Adipose tissue (tissue), 3 donors: Measurements from ENCODE around the gene DCC. TPM values are rescaled to one million over a fixed set of nuclear protein-coding genes. Genes with fewer than 3 reads are reported as not detected.

Experiments
- H3K27ac ChIP-seq: one replicate; pipeline ENCODE4 v1.5.1; 2013; ENCODE audit warnings: low read depth, low read length
- WGBS, 3 donors: extraction: QIAGEN DNeasy Blood & Tissue Kit; methylation state at CpG; one replicate each; pipeline ENCODE4 v1.1.7; 2013; 5-methylcytosine and 5-hydroxymethylcytosine counted together
- polyA plus RNA-seq, 3 donors: library from polyadenylated mRNA; stranded (reverse); fragments of 200-250 nt; gene quantifications; one replicate each; pipeline ENCODE4 v1.2.3, GENCODE V29; 2013
- donor health status: healthy with polysubstance abuse.
- donor health status: Bipolar disorder and iron deficiency.
- donor health status: healthy.

The DCC gene
- polyA plus RNA-seq, 3 donors: 0.01 to 0.13 TPM; not detected in 1

DNA sequence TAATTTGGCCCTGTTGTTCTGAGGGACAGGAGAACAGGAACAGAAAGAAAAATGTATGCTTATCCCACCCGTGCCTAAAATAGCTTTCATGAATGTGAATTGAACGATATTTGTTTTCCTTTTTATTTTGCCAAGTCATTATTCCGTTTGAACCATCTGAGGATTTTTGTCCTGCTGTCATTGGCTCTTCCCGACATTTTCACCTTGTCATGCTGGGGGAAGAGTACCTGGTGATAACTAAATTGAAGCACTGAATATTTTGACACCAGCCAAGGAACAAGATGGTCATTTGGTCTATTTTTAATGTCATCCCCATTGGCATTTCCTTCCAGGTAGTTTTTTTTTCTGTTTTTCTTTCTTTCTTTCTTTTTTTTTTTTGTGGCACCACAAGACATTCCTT lies 204.1 kb downstream of the DCC start:
- no peak overlapping the region for H3K27ac ChIP-seq
- WGBS, 3 donors: 66 to 75% (median 69%) methylated on average over 4 of the region's 4 CpGs

DNA sequence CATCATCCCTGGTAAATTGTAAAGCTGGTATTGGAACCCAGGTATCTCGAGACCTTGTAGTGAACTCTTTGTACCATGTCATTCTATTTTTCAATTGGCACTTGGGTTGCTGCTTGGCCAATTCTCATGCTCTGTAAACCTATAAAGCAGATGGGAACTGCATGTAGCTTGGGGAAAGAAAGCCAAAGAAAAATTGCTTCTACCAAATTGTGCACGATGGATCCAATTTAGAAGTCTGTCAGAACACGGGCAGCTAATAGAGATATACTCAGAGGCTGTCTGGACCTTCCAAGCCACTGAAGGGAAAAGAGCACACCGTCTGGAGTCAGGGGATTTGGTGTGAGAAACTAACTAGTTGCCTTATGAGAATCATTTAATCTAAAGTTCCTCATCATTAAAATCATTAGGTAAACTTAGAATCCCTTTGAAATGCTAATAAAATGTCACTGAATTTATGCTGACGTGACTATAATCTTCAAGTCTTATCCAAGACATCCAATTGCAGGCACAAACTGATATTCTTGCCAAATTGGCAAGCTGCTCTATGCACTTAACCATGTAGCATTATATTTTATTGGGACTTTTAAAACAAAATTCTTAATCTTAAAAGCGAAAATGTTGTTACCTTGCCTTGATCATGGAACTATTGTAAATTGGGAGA lies 206.8 kb downstream of the DCC start:
- no peak overlapping the region for H3K27ac ChIP-seq
- 75 to 82% (median 78%) methylated on average over 6 of the region's 6 CpGs for WGBS, 3 donors

DNA sequence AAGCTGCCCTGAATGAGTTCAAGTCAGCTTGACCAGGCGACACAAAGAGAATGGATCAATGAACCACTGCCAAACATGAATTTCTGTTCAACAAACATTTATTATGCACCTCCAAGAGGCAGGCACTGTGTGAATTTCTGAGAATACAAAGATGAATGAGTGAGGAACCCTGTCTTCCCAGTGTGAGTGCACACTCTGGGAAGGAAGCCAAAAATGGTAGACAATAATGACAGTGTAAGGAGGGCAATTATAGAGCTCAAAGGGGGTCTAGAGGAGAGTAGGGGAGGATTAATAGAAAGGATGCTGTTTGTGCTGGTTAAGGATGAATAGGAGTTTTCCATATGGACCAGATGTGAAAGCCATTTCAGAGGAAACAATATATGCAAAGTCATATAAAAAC lies 213.4 kb downstream of the DCC start:
- H3K27ac ChIP-seq: no peak overlapping the region
- 68 to 80% (median 72%) methylated on average over 1 of the region's 1 CpG for WGBS, 3 donors

DNA sequence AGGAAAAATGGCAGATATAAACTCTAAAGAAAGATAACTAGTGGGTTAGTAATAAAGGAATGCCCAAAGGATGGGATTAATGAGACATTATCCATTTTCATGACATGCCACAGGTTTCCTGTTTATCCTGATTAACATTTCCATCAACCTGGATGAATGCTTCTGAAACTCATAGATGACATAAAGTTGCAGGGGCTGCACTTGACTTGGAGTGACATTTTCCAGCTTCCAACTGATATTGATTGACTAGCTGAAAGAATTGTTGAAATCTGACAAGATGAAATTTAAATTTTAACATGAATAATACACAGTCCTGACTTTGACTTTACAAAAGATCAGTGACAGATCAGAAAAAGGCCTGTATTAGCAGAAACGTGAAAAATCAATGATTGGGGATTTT lies 214.2 kb downstream of the DCC start:
- no peak overlapping the region for H3K27ac ChIP-seq
- 38 to 55% (median 42%) methylated on average over 1 of the region's 1 CpG for WGBS, 3 donors

DNA sequence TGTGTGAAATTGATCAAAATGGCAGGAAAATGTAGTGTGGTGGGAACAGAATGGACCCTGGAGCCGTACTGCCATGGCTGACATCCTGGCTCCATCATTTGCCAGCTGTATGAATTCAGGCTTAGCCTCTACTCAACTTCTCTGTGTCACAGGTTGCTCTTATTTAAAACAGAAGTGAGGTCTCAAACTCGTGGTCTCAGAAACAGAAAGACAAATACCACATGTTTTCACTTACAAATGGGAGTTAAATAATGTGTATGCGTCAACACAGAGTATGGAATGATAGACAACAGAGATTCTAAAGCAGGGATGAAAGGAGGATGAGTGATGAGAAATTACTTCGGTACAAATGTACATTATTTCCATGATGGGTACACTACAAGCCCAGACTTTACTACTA lies 227.4 kb downstream of the DCC start:
- no peak overlapping the region for H3K27ac ChIP-seq
- 61 to 69% (median 61%) methylated on average over 4 of the region's 4 CpGs for WGBS, 3 donors

DNA sequence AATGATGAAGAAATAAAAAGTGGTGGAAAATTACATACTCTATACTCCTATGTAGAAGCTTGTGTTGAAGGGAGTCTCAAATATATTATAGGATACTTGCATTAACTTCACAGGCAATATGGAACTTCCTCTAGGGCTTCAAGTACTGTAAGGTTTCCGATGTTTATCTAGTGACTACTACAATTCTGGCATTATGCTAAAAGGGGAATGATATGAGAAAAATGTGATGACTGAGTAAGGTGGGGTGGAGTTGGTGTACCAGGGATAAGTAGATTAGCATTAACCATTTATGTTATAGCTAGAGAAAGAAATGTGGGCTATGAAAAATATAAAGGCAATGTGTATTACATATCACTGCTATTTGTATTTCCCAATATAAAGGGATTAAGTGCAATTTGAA lies 229.5 kb downstream of the DCC start:
- 58 to 74% (median 73%) methylated on average over 1 of the region's 1 CpG for WGBS, 3 donors
- no peak overlapping the region for H3K27ac ChIP-seq

DNA sequence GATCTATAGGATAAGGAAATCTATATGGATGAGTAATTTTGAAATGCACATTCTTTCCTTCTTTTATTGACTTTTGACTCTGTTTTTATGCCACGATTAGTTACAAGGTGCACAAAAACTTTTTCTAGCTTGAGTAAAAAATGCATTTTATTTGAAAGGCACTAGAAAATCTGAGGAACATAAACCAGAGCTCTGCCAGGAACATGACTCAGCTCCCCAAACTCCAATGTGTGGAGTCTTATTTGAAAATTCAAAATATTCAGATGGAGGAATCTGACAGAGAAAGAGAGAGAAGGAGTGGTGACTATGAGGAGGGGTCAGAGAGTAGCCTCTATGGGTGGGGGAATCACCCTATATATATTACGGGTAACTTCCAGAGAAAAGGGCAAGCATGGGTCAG lies 231.0 kb downstream of the DCC start:
- WGBS, 3 donors: 61 to 83% (median 62%) methylated on average over 2 of the region's 2 CpGs
- H3K27ac ChIP-seq: no peak overlapping the region

DNA sequence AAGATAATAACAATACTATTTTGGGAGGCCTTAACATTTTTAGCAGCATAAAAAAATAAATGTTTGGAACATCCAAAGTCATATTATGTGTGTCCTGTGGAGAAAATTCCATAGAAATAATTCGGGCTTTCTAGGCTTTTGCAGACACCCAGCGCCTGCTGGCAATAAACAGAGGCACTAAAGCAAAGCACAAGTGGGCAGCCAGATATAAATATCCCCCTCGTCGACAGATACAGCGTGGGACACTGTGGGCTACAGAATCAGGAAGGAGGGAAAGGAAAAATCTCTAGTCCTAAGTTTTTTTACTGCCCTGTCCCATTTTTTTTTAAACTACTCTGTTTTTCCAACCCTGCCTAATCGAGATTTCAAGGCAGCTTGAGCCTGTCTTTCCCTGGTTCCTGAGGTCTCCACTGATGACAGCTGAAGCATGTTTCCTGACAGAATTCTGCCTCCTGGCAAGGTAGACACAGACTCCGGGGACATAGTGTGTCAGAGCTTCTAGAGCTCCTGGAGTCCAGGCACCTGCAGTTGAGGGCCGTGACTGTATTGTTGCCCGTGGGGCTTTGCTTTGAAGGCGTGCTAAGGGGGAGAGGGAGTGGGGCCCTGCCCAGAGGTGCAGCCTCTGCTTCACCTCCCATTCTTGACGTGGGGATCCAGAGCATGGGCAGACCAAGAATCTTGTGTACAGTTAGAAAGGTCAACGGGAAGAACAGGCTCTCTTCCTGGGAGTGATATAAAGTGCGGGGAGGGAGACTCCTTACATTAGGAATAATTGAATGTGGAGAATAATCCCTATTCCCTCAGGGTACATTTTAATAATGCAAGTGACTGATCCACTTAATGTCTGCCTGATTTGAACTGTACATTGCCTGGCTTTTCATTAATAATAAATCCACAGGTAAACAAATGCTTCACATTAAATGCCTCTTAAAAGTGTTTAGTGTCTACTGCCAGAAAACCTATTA lies 232.3 kb downstream of the DCC start:
- no peak overlapping the region for H3K27ac ChIP-seq
- 53 to 66% (median 62%) methylated on average over 13 of the region's 13 CpGs for WGBS, 3 donors

DNA sequence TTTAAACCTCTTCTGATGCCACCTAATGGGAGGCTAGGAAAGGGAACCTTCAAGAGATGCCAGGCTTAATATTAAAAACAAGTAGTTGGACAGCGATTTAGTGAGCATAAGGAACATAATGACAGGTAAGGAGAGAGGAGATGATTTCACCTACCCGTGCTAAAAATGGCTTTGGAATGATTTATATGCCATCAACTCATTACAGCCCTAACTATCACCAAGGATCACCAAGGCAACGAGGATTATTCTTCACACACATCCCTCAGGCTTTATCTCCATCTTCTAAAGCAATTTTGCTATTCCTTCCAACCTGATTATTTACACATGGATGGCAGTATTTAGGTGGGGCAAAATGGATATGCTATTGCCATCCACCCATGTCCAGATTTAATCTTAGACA lies 237.8 kb downstream of the DCC start:
- 59 to 70% (median 59%) methylated on average over 3 of the region's 3 CpGs for WGBS, 3 donors

DNA sequence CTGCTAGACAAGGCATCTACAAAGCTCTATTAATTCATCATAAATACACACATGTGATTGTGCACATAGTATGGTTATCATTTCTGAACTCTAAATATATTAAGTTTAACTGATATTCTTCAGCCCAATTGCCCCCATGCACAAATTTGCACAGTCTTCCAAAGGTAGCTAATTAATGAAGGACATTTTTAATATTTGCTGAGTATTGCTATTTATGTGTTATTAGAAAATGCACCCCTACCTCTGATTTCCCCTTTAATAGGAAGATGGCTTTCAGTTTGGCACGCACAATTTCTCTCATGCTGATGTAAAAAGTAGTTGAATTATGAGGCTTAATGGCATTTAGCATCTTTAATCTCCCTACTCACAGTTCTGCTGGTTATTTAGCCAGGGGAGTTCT lies 242.1 kb downstream of the DCC start:
- 61 to 69% (median 68%) methylated on average over 1 of the region's 1 CpG for WGBS, 3 donors

More for the DNA sequence above, 237.8 kb downstream of the DCC start:
- no peak overlapping the region for H3K27ac ChIP-seq

DNA sequence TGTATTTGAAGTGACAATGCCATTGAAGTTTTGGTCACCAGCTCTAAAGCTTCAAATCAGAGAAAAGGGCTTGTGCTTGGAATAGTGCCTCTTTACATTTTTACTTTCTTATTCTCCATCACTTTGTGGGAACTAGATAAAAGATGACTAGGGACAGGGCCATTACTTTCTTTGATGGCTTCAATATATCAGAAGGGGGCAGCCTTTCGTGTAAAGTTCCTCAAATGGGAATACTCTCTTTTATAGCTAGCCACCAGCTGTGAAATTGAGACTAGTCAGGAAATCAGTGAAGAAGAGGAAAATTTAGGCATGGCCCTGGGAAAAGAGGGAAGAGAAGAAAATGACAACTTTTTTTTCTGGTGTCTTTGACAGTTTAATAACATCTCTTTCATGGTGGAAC lies 242.5 kb downstream of the DCC start:
- WGBS, 3 donors: 19 to 39% (median 22%) methylated on average over 1 of the region's 1 CpG
- no peak overlapping the region for H3K27ac ChIP-seq

More for the DNA sequence above, 242.1 kb downstream of the DCC start:
- no peak overlapping the region for H3K27ac ChIP-seq

DNA sequence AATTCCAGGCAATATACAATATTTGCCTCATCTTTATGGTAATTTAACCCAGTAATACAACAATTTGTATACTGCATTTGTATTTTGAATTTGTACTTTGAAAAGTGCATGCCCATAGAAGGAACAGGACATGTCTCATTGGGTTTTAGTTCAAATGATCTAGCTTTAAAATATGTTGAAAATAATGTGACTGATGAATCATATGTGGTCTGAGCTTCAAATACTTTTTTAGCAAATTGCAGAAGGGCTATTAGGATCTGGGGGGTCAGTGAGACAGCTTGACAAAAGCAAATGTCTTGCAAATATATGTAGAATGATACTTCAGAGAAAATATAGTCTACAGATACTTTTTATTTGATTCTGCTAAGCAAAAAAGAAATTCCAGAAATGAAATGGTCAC lies 248.9 kb downstream of the DCC start:
- H3K27ac ChIP-seq: no peak overlapping the region

DNA sequence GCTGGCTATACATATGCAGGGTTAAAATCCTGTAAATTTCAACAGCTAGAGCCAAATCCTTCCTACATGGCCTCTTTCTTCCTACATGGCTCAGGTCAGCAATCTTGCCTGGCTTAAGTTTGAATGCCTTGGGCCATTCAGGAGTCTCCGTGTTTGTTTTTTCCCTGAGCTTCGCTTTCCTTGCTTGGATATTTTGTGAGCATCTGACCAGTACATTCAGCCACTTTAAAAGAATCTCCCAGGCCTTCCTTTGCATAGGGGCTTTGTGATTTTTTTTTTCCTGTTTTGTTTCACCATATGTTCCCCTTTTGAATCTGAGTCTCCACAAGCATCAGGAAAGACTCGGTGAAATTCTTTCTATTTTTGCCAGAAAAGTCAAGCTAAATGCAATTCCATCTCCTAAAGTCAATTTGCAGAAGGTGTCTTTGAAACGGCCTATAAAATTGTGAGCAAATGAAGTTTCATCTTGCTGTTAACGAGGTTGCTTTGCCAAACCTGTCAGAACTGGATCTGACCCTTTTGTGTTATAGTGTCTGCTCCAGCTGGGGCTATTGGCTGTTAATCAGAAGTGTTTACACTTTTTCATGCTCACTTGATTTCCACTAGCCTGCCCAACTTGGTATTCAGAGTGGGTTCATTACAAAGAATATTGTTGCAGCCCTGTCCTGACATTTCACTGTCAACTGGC lies 256.9 kb downstream of the DCC start:
- 52 to 68% (median 64%) methylated on average over 5 of the region's 5 CpGs for WGBS, 3 donors
- no peak overlapping the region for H3K27ac ChIP-seq

DNA sequence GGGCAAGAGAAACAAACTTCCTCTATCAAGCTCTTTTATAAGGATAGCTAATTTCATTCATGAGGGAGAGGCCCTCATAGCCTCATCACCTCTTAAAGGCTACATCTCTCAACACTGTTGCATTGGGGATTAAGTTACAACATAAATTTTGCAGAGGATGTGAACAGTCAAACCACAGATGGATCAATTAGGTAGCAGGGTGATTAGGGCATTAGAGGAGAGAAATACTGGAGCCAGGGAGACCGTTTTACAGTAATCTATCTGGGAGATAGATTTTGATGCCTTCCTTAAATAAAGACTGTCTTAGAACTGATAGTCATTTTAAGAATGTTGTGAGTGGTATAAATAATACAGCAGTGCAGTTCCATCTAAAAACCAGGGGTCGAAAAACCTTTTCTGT lies 258.9 kb downstream of the DCC start:
- WGBS, 3 donors: 62 to 73% (median 69%) methylated on average over 2 of the region's 2 CpGs
- H3K27ac ChIP-seq: no peak overlapping the region

DNA sequence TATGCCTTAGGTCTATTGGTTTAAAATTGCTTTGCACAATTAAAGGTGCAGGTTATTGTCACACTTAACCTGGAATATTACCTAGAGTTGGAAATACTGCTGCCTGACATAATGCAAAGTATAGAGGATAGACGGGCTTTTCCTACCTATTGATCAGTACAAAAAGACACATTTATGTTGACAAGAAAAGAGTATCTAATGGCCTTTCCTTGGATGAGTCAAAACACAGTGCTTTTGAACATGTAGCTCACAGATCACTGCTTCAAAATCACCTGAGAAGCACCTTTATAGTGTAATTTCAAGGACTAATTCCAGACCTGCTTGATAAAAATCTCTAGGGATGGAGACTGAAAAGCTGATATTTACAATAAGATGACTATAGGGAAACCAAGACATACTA lies 262.8 kb downstream of the DCC start:
- 77 to 82% (median 82%) methylated on average over 1 of the region's 1 CpG for WGBS, 3 donors
- H3K27ac ChIP-seq: no peak overlapping the region

DNA sequence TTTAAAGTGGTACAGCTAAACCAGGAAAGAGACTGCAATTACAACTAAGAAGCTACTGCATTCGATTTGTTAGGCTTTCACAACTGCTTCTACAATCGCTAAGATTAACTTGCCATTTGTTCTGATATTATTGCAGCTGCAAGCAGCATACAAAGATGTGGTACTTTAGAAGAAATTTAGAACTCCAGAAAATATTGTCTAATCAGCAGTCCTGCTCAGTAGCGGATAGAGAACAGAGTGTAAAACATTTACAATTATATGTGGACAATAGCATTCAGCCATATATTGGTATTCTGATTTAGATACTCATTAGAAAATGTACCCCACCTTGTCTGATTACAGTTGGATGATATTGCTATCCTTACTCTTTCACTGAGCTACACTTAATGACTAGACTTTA lies 265.3 kb downstream of the DCC start:
- WGBS, 3 donors: 79 to 84% (median 83%) methylated on average over 3 of the region's 3 CpGs
- H3K27ac ChIP-seq: no peak overlapping the region

DNA sequence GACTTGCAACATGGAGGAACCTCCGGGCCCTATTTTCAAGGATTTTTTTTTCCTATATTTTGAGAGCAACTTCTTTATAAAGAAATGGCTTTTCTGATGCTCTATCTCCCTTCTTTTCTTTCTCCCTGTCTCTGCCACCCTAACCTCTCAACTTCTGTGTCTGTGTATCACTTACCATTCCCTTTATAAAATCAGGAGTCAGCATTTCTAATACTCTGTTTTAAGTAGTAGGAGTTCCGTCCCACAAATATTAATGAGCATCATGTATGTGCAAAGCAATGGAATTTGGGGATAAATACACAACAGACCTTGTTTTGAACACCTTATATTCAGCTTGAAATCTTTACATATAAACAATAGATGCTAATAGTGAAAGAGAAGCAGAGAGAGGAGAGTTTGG lies 268.0 kb downstream of the DCC start:
- 88 to 93% (median 89%) methylated on average over 2 of the region's 2 CpGs for WGBS, 3 donors
- no peak overlapping the region for H3K27ac ChIP-seq

DNA sequence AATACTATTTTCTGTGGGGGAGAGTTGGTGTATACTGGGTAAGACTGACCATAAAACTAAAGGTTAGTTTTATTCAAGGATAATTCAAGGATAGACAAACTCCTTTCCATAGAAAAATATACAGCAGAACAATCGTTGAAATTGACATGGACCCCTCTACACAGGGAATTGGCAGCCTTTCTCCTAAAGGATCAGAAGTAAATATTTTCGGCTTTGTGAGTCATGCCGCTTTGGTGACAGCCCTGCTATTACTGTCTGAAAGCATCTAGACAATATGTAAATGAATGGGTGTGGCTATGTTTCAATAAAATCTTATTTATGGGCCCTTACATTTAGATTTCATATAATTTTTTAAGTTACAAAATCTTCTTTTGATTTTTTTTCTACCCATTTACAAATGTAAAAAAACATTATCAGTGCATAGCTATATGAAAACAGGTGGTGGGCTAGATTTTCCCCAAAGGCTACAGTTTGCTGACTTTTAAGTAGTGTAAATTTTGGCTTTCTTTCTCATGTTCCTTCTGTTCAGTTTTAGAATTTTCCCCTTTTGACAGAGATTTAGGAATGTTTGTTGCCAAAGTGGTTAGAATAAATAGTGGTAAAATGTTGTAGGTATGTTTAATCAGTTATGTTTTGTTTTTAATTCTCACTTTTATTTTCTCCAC lies 270.6 kb downstream of the DCC start:
- 84 to 85% (median 84%) methylated on average over 3 of the region's 3 CpGs for WGBS, 3 donors
- H3K27ac ChIP-seq: no peak overlapping the region

DNA sequence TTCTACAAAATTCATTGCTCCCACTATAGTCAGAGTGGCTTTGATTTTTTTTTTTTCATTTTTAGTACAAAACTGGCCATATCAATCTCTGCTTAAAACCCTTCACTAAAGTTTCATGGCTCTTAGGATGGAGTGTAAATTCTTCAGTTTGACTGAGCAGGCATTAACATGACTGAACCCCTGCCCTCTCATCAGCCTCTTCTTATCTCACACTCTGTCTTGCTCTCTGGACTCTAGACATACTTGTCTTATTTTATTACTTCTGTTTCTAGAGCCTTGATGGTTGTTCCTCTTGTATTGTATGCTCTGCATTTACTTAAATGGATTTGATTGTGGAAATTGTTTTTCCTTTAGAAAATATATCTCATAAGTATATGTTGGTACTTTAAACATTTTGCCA lies 272.4 kb downstream of the DCC start:
- no peak overlapping the region for H3K27ac ChIP-seq
